GM12875 (cell line): ENCODE results near the gene SCT.

Experiments
- H3K4me3 ChIP-seq: one replicate; pipeline ENCODE4 v1.5.1; 2011; ENCODE audit warnings: low read depth, low read length, control low read depth
- TF ChIP-seq, protein P1 (sequence below): IDR thresholded peaks from 2 replicates; pipeline ENCODE4 v1.5.1; 2011; ENCODE audit warnings: low read depth, mild to moderate bottlenecking, control low read depth, inconsistent platforms, low read length, moderate library complexity, borderline replicate concordance; ENCODE audit not compliant: insufficient read depth

The SCT gene

GRCh38 chr11:620201-620600, 6.8 kb downstream of the SCT start:
- TF ChIP-seq, protein P1, sequence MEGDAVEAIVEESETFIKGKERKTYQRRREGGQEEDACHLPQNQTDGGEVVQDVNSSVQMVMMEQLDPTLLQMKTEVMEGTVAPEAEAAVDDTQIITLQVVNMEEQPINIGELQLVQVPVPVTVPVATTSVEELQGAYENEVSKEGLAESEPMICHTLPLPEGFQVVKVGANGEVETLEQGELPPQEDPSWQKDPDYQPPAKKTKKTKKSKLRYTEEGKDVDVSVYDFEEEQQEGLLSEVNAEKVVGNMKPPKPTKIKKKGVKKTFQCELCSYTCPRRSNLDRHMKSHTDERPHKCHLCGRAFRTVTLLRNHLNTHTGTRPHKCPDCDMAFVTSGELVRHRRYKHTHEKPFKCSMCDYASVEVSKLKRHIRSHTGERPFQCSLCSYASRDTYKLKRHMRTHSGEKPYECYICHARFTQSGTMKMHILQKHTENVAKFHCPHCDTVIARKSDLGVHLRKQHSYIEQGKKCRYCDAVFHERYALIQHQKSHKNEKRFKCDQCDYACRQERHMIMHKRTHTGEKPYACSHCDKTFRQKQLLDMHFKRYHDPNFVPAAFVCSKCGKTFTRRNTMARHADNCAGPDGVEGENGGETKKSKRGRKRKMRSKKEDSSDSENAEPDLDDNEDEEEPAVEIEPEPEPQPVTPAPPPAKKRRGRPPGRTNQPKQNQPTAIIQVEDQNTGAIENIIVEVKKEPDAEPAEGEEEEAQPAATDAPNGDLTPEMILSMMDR, result no peak
- no peak overlapping the region for H3K4me3 ChIP-seq

DNA sequence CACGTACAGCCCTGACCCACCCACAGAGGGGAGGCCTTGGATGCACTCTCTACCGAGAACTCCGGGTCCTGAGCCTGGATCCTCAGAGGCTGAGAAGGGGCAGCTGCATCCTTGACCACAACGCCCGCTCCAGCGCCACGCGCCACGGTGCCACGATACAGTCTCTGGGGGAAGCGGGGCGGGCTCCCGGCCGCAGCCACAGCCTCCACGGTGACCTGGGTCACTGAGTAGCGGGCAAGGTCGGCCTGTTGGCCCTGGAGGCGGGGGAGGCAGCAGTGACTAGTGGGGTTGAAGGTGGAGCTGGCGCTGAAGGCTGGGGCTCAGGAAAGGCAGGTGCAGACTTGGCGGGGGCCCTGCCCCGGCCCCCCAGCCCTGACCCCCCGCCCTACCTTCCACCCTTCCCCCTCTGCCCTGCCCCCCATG, 7.3 kb downstream of the SCT start:
- TF ChIP-seq, protein P1, result no peak

GRCh38 chr11:618856-619627, 7.9 kb downstream of the SCT start:
- TF ChIP-seq, protein P1, result no peak
- H3K4me3 ChIP-seq, result no peak overlapping the region

More for the DNA sequence above, 7.3 kb downstream of the SCT start:
- no peak overlapping the region for H3K4me3 ChIP-seq

- no peak overlapping the region for H3K4me3 ChIP-seq
- TF ChIP-seq, protein P1, result no peak
Measured at GRCh38 chr11:617912-618682, 8.9 kb downstream of the SCT start.

DNA sequence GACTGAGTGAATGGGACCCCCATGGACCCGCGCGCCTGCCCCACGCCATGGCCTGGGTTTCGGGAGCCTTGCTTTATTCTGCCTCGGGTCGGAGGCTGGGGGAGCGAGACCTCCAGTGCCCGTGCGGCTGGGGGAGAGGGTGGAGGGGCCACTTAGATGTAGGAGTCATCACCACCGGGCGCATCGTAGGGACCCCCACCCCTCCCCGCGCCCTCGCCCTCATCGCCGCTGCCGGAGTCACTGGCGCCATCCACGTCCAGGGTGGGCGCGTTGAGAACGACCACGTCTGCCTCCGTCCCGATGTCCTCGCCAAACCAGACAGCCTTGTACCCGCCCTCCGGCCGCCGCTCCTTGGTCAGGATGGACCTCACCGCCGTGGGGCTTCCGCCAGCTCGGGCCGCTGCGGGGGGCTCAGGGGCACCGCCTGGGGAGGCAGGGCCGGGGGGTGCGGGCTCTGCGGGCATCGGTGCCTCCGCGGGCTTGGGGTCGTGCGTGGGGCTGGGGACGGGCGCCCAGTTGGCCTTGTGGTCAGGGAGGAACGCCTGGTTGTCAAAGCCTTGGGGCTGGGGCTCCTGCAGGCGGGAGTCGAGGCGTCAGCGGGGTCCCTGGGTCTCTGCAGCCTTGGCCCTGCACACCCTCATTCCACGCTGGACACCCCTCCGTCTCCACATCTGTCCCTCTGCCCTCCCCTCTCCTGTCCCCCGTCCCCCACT, 9.6 kb downstream of the SCT start:
- TF ChIP-seq, protein P1, result no peak
- H3K4me3 ChIP-seq, result no peak overlapping the region

DNA sequence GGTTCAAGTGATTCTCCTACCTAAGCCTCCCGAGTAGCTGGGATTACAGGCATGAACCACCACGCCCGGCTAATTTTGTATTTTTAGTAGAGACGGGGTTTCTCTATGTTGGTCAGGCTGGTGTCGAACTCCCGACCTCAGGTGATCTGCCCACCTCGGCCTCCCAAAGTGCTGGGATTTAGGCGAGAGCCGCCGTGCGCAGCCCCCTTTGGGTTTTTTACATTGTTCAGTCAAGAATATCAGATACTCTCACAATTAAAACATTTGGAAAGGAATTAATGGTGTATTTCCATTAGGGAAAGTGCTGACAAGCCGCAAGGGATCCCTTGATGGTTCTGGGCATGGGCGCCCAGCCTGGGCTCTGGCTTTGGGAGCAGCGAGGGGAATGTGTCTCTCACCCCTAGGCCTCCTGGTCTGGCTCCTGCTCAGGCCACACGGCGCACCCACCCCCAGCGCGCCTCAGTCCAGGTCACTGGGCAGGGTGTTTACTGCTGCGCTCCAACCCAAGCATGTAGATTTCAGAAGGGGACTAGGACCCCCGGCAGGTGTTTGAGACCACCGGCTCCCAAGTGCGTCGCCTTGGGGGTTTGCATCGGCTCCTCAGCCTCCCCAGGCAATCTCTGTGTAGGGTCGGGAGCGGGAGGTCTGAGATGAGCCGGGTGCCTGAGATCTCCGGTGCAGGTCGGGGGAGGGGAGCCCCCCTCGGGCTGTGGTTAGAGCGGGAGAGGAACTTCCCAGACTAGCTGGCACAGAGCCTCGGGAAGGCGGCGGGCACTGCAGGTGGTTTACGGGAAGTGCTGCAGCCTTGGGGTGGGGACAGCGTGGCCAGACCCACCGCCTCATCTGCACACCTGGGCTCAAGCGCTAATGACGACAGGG, 10.4 kb downstream of the SCT start:
- TF ChIP-seq, protein P1, result no peak
- peak overlapping the region; percentile 3 for H3K4me3 ChIP-seq
